A549 (cell line): ENCODE measurements around the gene CIAO3.

Experiments used
- CTCF ChIP-seq: fragments of >200 bp; sonication (Bioruptor Twin); formaldehyde crosslinking; IDR thresholded peaks from 3 replicates; pipeline ENCODE4 v1.5.1; 2016
- HOXA7 ChIP-seq: fragments of 250-450 bp; sonication (Bioruptor Pico); IDR thresholded peaks from 2 replicates; pipeline ENCODE4 v1.5.0; 2020; ENCODE audit warnings: mild to moderate bottlenecking, moderate library complexity
- RFX5 ChIP-seq: fragments of 450-650 bp; IDR thresholded peaks from 2 replicates; pipeline ENCODE4 v1.7.1; 2014; ENCODE audit warnings: antibody characterized with exemption, mild to moderate bottlenecking, moderate library complexity
- USF2 ChIP-seq: fragments of 450-650 bp; IDR thresholded peaks from 2 replicates; pipeline ENCODE4 v1.6.1; 2014; ENCODE audit warnings: antibody characterized with exemption
- TF ChIP-seq, protein P1 (sequence below): fragments of 200-600 bp; sonication (generic); IDR thresholded peaks from 2 replicates; pipeline ENCODE4 v1.6.1; 2016; ENCODE audit warnings: antibody characterized with exemption, mild to moderate bottlenecking, moderate library complexity

- TF ChIP-seq CTCF = no peak
- TF ChIP-seq, protein P1, sequence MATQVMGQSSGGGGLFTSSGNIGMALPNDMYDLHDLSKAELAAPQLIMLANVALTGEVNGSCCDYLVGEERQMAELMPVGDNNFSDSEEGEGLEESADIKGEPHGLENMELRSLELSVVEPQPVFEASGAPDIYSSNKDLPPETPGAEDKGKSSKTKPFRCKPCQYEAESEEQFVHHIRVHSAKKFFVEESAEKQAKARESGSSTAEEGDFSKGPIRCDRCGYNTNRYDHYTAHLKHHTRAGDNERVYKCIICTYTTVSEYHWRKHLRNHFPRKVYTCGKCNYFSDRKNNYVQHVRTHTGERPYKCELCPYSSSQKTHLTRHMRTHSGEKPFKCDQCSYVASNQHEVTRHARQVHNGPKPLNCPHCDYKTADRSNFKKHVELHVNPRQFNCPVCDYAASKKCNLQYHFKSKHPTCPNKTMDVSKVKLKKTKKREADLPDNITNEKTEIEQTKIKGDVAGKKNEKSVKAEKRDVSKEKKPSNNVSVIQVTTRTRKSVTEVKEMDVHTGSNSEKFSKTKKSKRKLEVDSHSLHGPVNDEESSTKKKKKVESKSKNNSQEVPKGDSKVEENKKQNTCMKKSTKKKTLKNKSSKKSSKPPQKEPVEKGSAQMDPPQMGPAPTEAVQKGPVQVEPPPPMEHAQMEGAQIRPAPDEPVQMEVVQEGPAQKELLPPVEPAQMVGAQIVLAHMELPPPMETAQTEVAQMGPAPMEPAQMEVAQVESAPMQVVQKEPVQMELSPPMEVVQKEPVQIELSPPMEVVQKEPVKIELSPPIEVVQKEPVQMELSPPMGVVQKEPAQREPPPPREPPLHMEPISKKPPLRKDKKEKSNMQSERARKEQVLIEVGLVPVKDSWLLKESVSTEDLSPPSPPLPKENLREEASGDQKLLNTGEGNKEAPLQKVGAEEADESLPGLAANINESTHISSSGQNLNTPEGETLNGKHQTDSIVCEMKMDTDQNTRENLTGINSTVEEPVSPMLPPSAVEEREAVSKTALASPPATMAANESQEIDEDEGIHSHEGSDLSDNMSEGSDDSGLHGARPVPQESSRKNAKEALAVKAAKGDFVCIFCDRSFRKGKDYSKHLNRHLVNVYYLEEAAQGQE = no peak
- TF ChIP-seq USF2 = no peak
- no peak for TF ChIP-seq HOXA7
- TF ChIP-seq RFX5 = no peak
Measured at GRCh38 chr16:782258-782657, 41.5 kb upstream of the CIAO3 start.
